Neural progenitor cell (in vitro differentiated cells): ENCODE data around the gene ZDHHC8. TPM values are rescaled to one million over a fixed set of nuclear protein-coding genes. Genes with fewer than 3 reads are reported as not detected.

Experiments used
- DNase-seq: peaks from one replicate; pipeline ENCODE4 v3.0.0-alpha.2; 2016; ENCODE audit warnings: low spot score
- H2AFZ ChIP-seq: fragments of 200-600 bp; sonication (generic); replicated peaks from 2 replicates; pipeline ENCODE4 v1.6.1; 2016; ENCODE audit warnings: antibody characterized with exemption
- H3F3A ChIP-seq: fragments of 200-600 bp; sonication (generic); 2 replicates; pipeline ENCODE4 v1.6.1; 2016; ENCODE audit warnings: antibody characterized with exemption, low read depth
- H3K27ac ChIP-seq: fragments of 200-600 bp; sonication (generic); 2 replicates; pipeline ENCODE4 v1.5.1; 2016; ENCODE audit warnings: mild to moderate bottlenecking
- H3K27me3 ChIP-seq: fragments of 200-600 bp; sonication (generic); 2 replicates; pipeline ENCODE4 v1.6.1; 2016; ENCODE audit warnings: mild to moderate bottlenecking, moderate library complexity
- H3K36me3 ChIP-seq: fragments of 200-600 bp; sonication (generic); 2 replicates; pipeline ENCODE4 v1.5.1; 2016
- H3K4me1 ChIP-seq: fragments of 200-600 bp; sonication (generic); 2 replicates; pipeline ENCODE4 v1.6.1; 2016; ENCODE audit warnings: mixed run types
- H3K4me2 ChIP-seq: fragments of 200-600 bp; sonication (generic); 2 replicates; pipeline ENCODE4 v1.6.1; 2016
- H3K4me3 ChIP-seq: fragments of 200-600 bp; sonication (generic); 2 replicates; pipeline ENCODE4 v1.5.1; 2016
- H3K79me2 ChIP-seq: fragments of 200-600 bp; sonication (generic); 2 replicates; pipeline ENCODE4 v1.6.1; 2016; ENCODE audit warnings: low read depth
- H3K9ac ChIP-seq: fragments of 200-600 bp; sonication (generic); 2 replicates; pipeline ENCODE4 v1.6.1; 2016
- H3K9me3 ChIP-seq: fragments of 200-600 bp; sonication (generic); 2 replicates; pipeline ENCODE4 v1.5.1; 2016; ENCODE audit warnings: low read depth
- H4K20me1 ChIP-seq: fragments of 200-600 bp; sonication (generic); 2 replicates; pipeline ENCODE4 v1.6.1; 2016; ENCODE audit warnings: low read depth
- H3K27ac Mint-ChIP-seq: 3 replicates; pipeline ENCODE4 v1.8.0; 2021; ENCODE audit warnings: mixed read lengths
- H3K27me3 Mint-ChIP-seq: 2 replicates; pipeline ENCODE4 v1.8.0; 2022; ENCODE audit warnings: low read depth, mild to moderate bottlenecking, inconsistent platforms, moderate library complexity, mixed read lengths; ENCODE audit not compliant: insufficient read depth
- H3K36me3 Mint-ChIP-seq: 3 replicates; pipeline ENCODE4 v1.8.0; 2021; ENCODE audit warnings: mixed read lengths
- H3K4me1 Mint-ChIP-seq: 3 replicates; pipeline ENCODE4 v1.8.0; 2021; ENCODE audit warnings: mixed read lengths
- H3K4me3 Mint-ChIP-seq: 3 replicates; pipeline ENCODE4 v1.8.0; 2021; ENCODE audit warnings: mild to moderate bottlenecking, moderate library complexity, mixed read lengths
- H3K9me3 Mint-ChIP-seq: 3 replicates; pipeline ENCODE4 v1.8.0; 2020; ENCODE audit warnings: mixed read lengths
- EZH2 ChIP-seq: fragments of 200-600 bp; sonication (generic); IDR thresholded peaks from 2 replicates; pipeline ENCODE4 v1.6.1; 2017; ENCODE audit warnings: antibody characterized with exemption, mild to moderate bottlenecking, moderate library complexity
- EZH2phosphoT487 ChIP-seq: fragments of 200-600 bp; sonication (generic); IDR thresholded peaks from 2 replicates; pipeline ENCODE4 v1.6.1; 2017; ENCODE audit warnings: antibody characterized with exemption
- total RNA-seq: library from RNA; depleted of rRNA; stranded (reverse); fragments of >200 nt; gene quantifications from 2 replicates; pipeline ENCODE4 v1.2.3, GENCODE V29; 2015; ENCODE audit warnings: low replicate concordance
- TF ChIP-seq, protein P1 (sequence below): fragments of 200-600 bp; sonication (generic); IDR thresholded peaks from 2 replicates; pipeline ENCODE4 v1.5.1; 2017; ENCODE audit warnings: antibody characterized with exemption, mild to moderate bottlenecking

ZDHHC8 gene
- total RNA-seq, 1 donor from 2014 or later = 7.1 TPM

DNA sequence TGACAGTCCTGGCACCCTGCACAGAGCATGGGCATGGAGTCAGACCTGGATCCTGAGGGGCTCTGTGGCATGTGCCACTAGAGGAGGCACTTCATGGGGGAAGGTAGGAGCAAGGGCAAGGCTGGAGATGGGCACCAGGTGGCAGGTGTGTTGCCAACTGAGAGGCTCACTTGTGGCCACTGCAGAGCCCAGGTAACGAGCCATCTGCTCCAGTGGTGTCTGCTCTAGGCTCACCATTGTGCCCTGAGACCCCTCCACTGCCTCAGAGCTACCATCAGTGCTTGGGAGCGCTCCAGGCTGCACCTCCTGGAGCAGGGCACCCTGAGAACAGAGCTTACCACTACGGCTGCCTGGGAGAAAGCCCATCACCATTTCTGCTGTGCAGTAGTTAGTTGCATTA, 1.3 kb upstream of the ZDHHC8 start:
- Histone ChIP-seq H3F3A (peaks cover 58% of the 10 kb centered on the region), H3K79me2 (peaks cover 14% of the 10 kb centered on the region), H3K9me3 (no peaks in the 10 kb centered on the region), H3K27me3 (no peaks in the 10 kb centered on the region), H3K4me1 (peaks cover 8% of the 10 kb centered on the region), H3K36me3 (no peaks in the 10 kb centered on the region), H3K4me3 (peak overlapping the region; percentile 95), H3K4me2 (peak overlapping the region; percentile 88), H3K27ac (peak overlapping the region; percentile 7), H2AFZ (no peak overlapping the region), H4K20me1 (peaks cover 64% of the 10 kb centered on the region), H3K9ac (no peak overlapping the region)
- peaks cover 13% of the 10 kb centered on the region for H3K4me1 Mint-ChIP-seq
- no peak overlapping the region for H3K27ac Mint-ChIP-seq
- no peaks in the 10 kb centered on the region for H3K9me3 Mint-ChIP-seq
- no peak for TF ChIP-seq EZH2phosphoT487
- TF ChIP-seq, protein P1, sequence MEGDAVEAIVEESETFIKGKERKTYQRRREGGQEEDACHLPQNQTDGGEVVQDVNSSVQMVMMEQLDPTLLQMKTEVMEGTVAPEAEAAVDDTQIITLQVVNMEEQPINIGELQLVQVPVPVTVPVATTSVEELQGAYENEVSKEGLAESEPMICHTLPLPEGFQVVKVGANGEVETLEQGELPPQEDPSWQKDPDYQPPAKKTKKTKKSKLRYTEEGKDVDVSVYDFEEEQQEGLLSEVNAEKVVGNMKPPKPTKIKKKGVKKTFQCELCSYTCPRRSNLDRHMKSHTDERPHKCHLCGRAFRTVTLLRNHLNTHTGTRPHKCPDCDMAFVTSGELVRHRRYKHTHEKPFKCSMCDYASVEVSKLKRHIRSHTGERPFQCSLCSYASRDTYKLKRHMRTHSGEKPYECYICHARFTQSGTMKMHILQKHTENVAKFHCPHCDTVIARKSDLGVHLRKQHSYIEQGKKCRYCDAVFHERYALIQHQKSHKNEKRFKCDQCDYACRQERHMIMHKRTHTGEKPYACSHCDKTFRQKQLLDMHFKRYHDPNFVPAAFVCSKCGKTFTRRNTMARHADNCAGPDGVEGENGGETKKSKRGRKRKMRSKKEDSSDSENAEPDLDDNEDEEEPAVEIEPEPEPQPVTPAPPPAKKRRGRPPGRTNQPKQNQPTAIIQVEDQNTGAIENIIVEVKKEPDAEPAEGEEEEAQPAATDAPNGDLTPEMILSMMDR = no peak
- no peak for TF ChIP-seq EZH2
- peak overlapping the region; percentile 81 for H3K4me3 Mint-ChIP-seq
- H3K27me3 Mint-ChIP-seq = peaks cover 5% of the 10 kb centered on the region
- DNase-seq = no peak
- peaks cover 9% of the 10 kb centered on the region for H3K36me3 Mint-ChIP-seq

DNA sequence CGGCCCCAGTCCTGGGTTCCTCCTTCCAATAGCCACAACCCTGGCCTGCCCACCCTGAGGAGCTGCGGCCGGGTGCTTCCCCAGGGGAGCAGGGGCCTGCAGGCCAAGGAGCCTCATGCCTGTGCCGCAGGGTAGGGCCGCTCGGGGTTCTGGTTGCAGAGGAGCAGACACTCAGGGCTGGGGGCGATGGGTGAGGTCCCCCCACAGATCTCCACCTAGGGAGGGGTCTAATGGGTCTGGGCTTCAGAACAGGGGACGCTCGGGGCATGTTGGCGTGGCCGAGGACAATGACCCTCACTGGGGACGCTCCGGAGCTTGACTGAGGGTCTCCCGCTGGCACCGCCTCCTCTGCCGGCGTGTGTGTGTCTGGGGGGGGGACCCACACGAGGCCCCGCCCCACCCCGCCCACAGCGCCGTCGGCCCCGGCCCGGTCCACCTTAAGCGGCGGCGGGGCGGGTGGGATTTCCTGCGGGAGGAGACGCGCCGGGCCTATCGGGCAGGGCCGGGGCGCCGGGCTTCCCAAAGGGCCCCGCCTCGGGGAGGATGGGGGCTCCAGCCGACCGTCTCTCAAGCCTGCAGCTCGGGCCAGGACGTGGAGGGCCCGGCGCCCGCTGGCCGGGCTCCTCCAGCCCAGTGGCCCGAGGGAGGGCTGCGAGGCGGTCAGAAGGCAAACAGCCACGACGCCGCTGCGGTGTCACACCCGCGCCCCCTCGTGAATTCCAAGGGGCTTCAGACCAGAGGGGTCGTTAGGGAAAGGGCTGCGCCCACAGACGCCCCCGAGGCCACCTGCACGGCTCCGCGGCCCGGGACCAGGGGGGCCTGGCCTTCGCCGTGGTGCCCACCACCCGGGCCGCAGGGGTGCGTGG, 640 bp upstream of the ZDHHC8 start:
- H3K27ac ChIP-seq = peak overlapping the region; percentile 7
- peaks cover 14% of the 10 kb centered on the region for H3K79me2 ChIP-seq
- TF ChIP-seq, protein P1 = no peak
- no peak for TF ChIP-seq EZH2
- TF ChIP-seq EZH2phosphoT487 = no peak
- DNase-seq = peak; percentile 86
- H2AFZ ChIP-seq = peak overlapping the region; percentile 68
- H4K20me1 ChIP-seq = peaks cover 65% of the 10 kb centered on the region
- H3K4me2 ChIP-seq = peak overlapping the region; percentile 88
- Mint-ChIP-seq H3K36me3 (peaks cover 8% of the 10 kb centered on the region), H3K4me3 (peak overlapping the region; percentile 81), H3K9me3 (no peaks in the 10 kb centered on the region), H3K27ac (no peak overlapping the region), H3K4me1 (peaks cover 13% of the 10 kb centered on the region), H3K27me3 (peaks cover 5% of the 10 kb centered on the region)
- H3K27me3 ChIP-seq = no peaks in the 10 kb centered on the region
- H3K9ac ChIP-seq = no peak overlapping the region
- peaks cover 54% of the 10 kb centered on the region for H3F3A ChIP-seq
- H3K4me1 ChIP-seq = peaks cover 8% of the 10 kb centered on the region
- peak overlapping the region; percentile 95 for H3K4me3 ChIP-seq
- H3K9me3 ChIP-seq = no peaks in the 10 kb centered on the region
- H3K36me3 ChIP-seq = no peaks in the 10 kb centered on the region

GRCh38 chr22:20131859-20132685, 468 bp downstream of the ZDHHC8 start:
- H3K9me3 Mint-ChIP-seq = no peaks in the 10 kb centered on the region
- DNase-seq = peak; percentile 58
- peaks cover 13% of the 10 kb centered on the region for H3K4me1 Mint-ChIP-seq
- peaks cover 5% of the 10 kb centered on the region for H3K27me3 Mint-ChIP-seq
- Histone ChIP-seq H4K20me1 (peaks cover 65% of the 10 kb centered on the region), H3K9ac (no peak overlapping the region), H3K27ac (no peak overlapping the region), H3K4me2 (peak overlapping the region; percentile 96), H3K27me3 (no peaks in the 10 kb centered on the region), H3F3A (peaks cover 43% of the 10 kb centered on the region), H3K79me2 (peaks cover 14% of the 10 kb centered on the region), H3K36me3 (no peaks in the 10 kb centered on the region), H3K4me1 (peaks cover 8% of the 10 kb centered on the region), H3K4me3 (peak overlapping the region; percentile 95), H3K9me3 (no peaks in the 10 kb centered on the region), H2AFZ (peak overlapping the region; percentile 42)
- peaks cover 5% of the 10 kb centered on the region for H3K36me3 Mint-ChIP-seq
- peak overlapping the region; percentile 83 for H3K4me3 Mint-ChIP-seq
- TF ChIP-seq EZH2phosphoT487 (no peak), EZH2 (no peak)
- TF ChIP-seq, protein P1 = no peak
- no peak overlapping the region for H3K27ac Mint-ChIP-seq
